GM18909 (cell line): ENCODE measurements around the gene PELO.
"Not testable (repeated sequence)": the region's sequence is repeated elsewhere in the genome, so short reads cannot be mapped to it uniquely, and the experiment has no call there.

Source experiments
- ATAC-seq: cut with Tn5 transposase; IDR thresholded peaks from one replicate; pipeline ENCODE4 v1.9.1; 2021; ENCODE audit warnings: mild to moderate bottlenecking; ENCODE audit not compliant: unreplicated experiment, poor library complexity

Gene PELO

GRCh38 chr5:52799983-52800393 is 12.3 kb downstream of the PELO start:
- ATAC-seq = peak; percentile 89

GRCh38 chr5:52800394-52801213 is 12.9 kb downstream of the PELO start:
- ATAC-seq = peak; percentile 41

DNA sequence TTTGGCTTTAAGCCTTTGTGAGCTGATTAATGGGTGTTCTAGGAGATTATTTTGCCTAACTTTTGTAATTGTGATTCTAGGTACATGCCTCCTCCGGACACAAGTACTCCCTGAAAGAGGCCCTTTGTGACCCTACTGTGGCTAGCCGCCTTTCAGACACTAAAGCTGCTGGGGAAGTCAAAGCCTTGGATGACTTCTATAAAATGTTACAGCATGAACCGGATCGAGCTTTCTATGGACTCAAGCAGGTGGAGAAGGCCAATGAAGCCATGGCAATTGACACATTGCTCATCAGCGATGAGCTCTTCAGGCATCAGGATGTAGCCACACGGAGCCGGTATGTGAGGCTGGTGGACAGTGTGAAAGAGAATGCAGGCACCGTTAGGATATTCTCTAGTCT is 13.6 kb downstream of the PELO start:
- ATAC-seq = no peak

DNA sequence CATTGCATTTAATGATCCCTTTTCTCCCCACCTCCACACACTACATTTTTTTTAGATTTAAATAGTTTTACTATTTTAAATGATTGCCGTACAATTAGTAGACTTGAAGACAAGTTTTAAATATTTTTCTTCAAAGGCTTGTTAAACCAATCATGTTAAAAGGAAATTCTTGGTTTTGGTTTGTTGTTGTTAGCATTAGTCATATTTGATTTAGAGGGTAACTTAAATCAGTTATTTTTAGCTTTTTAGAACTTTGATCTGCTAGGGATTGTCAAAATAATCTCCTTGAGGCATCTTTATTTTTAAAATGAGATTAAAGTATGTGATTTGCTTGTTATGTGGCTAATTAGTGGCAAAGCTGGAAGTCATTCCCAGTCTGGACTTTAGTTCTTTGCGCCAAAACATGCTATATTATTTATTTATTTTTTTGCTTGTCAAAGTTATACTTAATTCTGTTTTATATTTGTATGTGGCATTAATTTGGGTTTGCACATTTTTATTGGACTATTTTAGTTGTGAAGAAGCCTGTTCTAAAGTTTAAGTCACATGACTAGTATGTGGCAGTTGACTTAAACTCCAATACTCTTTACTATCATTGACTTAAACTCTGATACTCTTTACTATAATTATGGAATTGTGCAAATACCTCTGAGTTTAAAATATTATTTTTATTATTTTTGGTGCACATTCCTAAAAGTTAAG is 14.7 kb downstream of the PELO start:
- no peak for ATAC-seq

- ATAC-seq = no peak
Observed at GRCh38 chr5:52802974-52803336, 15.2 kb downstream of the PELO start.

GRCh38 chr5:52804387-52804791 is 16.7 kb downstream of the PELO start:
- no peak for ATAC-seq

DNA sequence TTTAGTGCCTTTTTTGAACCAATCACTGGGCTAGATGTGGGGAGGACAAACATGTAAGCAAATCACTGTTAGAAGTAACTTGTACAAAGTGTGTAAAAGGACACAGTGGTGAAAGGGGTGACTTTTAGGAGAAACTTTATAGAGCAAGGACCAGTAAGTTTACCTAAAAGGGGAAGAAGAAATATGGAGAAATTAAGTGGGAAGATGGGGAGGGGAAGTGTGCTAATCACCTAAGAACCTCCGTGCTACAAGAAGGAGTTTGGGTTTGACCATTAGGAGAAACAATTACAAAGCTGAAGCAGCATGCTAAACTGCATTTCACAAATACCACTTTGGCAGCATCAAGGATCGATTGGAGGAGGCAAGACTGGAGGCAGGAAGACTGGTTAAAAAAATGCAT is 17.3 kb downstream of the PELO start:
- no peak for ATAC-seq

DNA sequence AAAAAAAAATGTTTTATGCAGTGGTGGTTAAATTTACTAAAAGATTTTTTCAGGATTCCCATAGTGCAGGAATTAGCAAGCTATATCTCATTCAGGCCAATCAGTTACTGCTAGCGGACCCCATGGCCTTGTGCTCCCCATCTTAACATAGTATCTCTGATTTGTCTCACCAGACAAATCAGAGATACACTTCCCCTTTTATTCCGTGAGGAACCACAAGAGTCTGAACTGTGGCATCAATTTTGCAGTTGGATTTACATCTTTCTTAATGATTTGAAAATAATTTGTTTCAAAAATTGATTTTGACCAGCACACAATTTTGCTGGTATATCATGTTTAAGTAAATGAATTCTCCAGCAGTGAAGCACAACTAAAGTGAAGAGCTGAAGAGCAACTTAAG is 17.9 kb downstream of the PELO start:
- ATAC-seq = no peak

DNA sequence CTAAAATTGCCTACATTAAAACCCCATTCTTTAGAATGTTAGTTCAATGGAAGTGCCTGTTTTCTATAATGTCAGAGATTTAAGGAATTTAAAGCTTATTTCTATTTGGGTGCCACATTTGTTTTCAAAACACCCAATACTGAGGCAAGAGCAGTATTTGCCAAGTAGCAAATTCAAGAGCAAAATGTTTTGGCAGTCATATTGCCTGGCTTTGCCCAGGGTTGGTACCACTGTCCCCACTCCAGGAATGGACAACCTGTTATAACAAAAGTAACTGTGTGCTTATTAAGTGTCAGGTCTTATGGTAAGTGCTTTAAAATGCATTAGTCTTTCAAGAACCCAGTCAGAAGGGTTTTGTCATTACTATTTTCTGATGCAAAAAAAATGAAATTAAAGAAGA is 19.3 kb downstream of the PELO start:
- ATAC-seq = no peak

GRCh38 chr5:52807723-52808122 is 20.0 kb downstream of the PELO start:
- no peak for ATAC-seq

- no peak for ATAC-seq
Observed at GRCh38 chr5:52808316-52808901, 20.7 kb downstream of the PELO start.

GRCh38 chr5:52809884-52810283 is 22.2 kb downstream of the PELO start:
- no peak for ATAC-seq

GRCh38 chr5:52810426-52810825 is 22.7 kb downstream of the PELO start:
- ATAC-seq = no peak

DNA sequence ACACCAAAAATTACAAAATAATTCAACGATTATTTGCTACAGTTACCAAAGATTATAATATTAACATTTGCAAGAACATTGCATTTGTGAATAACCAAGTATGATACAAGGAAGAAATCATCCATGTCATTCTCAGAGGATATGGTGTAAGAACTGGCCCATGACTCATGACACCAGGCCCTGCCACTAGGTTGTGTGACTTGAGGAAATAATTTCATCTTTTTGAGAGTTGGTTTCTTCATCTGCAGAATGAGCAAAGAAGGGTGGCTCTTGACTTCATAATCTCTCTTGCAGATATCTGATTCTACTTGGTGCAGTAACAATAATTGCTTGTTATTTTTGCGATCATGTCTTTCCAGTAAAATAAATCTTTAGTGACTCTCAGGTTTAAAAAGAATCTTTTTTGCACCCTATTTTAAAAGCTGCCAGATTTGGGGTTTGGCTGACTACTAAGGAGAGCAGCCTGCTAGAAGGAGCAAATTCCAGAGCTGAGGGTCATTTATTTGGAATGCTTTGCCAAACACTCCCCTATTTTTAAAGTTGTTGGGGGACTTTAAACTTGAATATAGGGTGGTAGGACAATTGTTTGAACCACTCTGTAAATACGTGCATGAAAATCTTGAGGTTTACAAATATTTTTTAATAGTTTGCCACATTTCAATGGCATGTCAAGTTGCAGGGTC is 23.5 kb downstream of the PELO start:
- ATAC-seq = no peak

DNA sequence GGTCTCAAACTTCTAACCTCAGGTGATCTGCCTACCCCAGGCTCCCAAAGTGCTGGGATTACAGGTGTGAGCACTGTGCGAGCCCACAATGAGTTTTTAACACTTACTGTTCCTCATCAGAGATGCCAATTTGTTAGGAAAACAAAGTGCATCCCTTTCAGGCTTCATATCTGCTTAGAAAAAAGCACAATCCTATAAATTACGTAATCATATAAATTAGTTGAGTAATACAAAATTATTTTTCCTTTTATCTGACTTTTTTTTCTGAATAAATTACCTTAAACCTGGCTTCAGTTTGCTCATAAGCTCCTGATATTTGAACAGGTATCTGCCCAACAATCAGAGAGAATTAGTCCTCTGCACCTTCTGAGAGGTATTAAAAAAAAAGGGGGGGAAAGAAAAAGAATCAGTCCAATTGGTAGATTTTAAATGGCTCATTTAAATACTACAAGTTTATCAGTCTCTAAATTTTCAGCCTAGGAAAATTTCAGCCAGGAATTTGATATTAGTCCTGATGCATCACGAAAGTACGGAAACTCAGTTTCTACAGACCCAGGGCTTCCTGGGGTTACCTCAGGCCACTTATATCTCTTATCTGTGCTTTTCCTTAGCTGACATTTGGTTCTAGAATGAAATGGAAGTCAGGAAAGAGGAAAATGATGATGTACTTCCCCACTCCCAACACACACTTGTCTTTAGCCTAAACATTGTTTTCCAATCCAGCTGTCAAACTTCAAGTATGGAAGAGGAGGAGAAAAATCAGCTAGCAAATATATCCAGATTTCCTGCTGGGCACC is 26.8 kb downstream of the PELO start:
- ATAC-seq = no peak

- no peak for ATAC-seq
Observed at GRCh38 chr5:52817818-52818217, 30.1 kb downstream of the PELO start.

DNA sequence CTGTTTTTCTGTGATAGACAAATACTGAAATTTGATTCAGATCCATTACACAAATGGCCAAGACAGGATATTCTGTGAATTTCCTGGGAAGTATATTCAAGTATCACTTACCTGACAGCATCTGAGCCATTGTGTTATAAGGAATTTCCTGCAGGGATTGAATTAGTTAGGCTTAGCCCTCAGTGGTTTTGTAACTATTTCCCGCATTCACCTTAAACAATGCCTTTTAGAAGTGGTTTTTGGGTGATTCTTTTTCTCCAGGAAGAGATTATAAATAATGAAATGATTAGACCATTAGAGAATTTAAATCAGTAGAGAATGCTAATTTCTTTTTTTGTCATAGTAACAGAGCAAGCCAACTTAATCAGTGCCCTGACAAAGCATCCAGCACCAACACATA is 30.6 kb downstream of the PELO start:
- no peak for ATAC-seq

GRCh38 chr5:52818807-52819206 is 31.1 kb downstream of the PELO start:
- ATAC-seq = not testable (repeated sequence)

DNA sequence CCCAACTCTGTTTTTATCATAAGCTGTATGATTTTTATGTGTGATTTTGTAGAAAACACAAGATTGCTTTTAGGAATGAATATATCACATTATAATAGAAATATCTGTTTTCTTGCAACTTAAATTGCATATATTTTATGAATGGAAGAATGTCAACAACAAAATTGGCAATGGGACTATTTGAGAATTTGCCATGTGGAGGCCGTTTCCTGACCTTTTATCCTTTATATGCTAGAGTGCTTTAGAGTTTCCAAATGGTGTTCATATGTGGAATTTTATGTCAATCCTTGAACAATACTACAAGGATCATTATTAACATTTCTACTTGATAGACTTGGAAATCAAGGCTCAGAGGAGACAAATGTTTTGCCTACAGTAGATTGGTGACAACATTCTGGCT is 34.2 kb downstream of the PELO start:
- ATAC-seq = no peak

- no peak for ATAC-seq
Observed at GRCh38 chr5:52822437-52822836, 34.7 kb downstream of the PELO start.
